Measurements from ENCODE around the gene PEMT. TPM values are rescaled to one million over a fixed set of nuclear protein-coding genes. Genes with fewer than 3 reads are reported as not detected.

Gene PEMT
- total and polyA plus RNA-seq, 2 of the 4 experiments (the other 2 are of a cell fraction): 23.3 to 49.5 TPM

DNA sequence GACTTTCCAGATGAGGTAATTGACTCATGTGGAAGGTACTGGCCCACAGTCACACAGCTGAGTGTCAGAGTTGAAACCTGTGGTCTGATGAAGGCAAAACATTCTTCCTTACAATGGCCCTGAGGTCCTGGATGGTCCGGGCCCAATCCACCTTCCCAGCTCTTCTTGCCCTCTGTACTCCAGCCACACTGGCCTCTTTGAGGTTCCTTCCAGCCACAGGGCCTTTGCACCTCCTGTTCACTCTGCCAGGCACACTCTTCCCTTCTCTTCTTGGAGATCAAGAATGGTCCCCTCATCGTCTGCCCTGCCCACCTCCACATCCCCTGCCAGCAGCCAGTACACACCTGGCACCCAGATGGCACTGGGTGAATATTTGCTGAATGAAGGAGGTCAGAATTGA, 6.5 kb upstream of the PEMT start:
- Histone ChIP-seq H4K20me1 (ENCODE audit: insufficient read depth, low read length) (no peaks in the 10 kb centered on the region), H4K5ac (ENCODE audit: low read depth, low read length) (no peak overlapping the region), H2BK20ac (ENCODE audit: low read depth, low read length) (no peak overlapping the region), H2AK5ac (ENCODE audit: low read depth, low read length) (no peak overlapping the region), H2AFZ (replicated peaks; ENCODE audit: low read length, poor library complexity) (no peak overlapping the region), H3K4me1 (ENCODE audit: control insufficient read depth, insufficient read depth, low read length) (no peaks in the 10 kb centered on the region), H4K8ac (ENCODE audit: low read depth in 2 of 2, low read length in 2 of 2) (no peak overlapping the region), H2BK120ac (ENCODE audit: low read depth, low read length) (no peak overlapping the region), H3K4ac (ENCODE audit: low read depth, low read length) (no peak overlapping the region), H3K9ac (ENCODE audit: low read depth, low read length) (no peak overlapping the region), H2AK9ac (replicated peaks; ENCODE audit: low read depth, low read length, poor library complexity) (no peak overlapping the region), H4K91ac (ENCODE audit: insufficient read depth, low read depth, low read length) (no peak overlapping the region), H3K23ac (ENCODE audit: low read depth, low read length) (no peak overlapping the region), H2BK5ac (ENCODE audit: low read depth, low read length, poor library complexity, severe bottlenecking) (no peak overlapping the region), H3K27ac (ENCODE audit: insufficient read depth, low read length) (no peak overlapping the region), H3K36me3 (ENCODE audit: control insufficient read depth, insufficient read depth, low read length) (no peaks in the 10 kb centered on the region), H3K14ac (replicated peaks; ENCODE audit: low read depth, low read length) (no peak overlapping the region), H3K4me2 (ENCODE audit: low read depth, low read length) (no peak overlapping the region), H3K18ac (ENCODE audit: low read depth, low read length) (no peak overlapping the region), H3K27me3 (ENCODE audit: control insufficient read depth, insufficient read depth, low read length) (peaks cover 2% of the 10 kb centered on the region; the same call in 1 of the 2 replicates), H3K9me1 (ENCODE audit: insufficient read depth, low read length) (peaks cover 4% of the 10 kb centered on the region), H2BK15ac (ENCODE audit: low read depth, low read length) (no peak overlapping the region), H3K4me3 (ENCODE audit: insufficient read depth, low read depth, low read length) (no peak overlapping the region), H3K9me3 (ENCODE audit: control insufficient read depth, insufficient read depth, low read length) (no peaks in the 10 kb centered on the region), H3K79me1 (ENCODE audit: low read depth in 1 of 2, low read length in 2 of 2) (peaks cover 0 to 5% of the 10 kb centered on the region in 2 experiments; a peak in 2 of 4 replicates), H3K56ac (ENCODE audit: extremely low read depth, insufficient read depth, low read length) (no peak overlapping the region)
- dilution Hi-C loops (cut with HindIII; ENCODE audit: low sequenced_read_pairs, unreplicated experiment) (no loop called here), intact Hi-C loops (cut with micrococcal nuclease) (no loop called here), in situ Hi-C loops (cut with MboI; ENCODE audit: low sequenced_read_pairs) (no loop called here)
- ChIA-PET POLR2A (ENCODE audit: unreplicated experiment) (no interaction called here), CTCF (interaction anchor here (0.6 kb wide), 1 partner anchor 564 kb away, joined by 3 read pairs; no protein-coding TSS in a partner anchor)
- DNase-seq: no peak
- WGBS, 2 experiments (ENCODE audit: extremely low coverage in 2 of 2, insufficient read length in 1 of 2): 100% methylated on average over 1 of the region's 2 CpGs; no CpG with 5 or more reads in 1 of the 2 experiments
- no peak for TF ChIP-seq BHLHE40 (IDR thresholded peaks at IDR 0.05; ENCODE audit: low read depth, low read length)
- TF ChIP-seq, protein P1, sequence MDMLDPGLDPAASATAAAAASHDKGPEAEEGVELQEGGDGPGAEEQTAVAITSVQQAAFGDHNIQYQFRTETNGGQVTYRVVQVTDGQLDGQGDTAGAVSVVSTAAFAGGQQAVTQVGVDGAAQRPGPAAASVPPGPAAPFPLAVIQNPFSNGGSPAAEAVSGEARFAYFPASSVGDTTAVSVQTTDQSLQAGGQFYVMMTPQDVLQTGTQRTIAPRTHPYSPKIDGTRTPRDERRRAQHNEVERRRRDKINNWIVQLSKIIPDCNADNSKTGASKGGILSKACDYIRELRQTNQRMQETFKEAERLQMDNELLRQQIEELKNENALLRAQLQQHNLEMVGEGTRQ (IDR thresholded peaks at IDR 0.05; ENCODE audit: low read depth, low read length): no peak
- TF ChIP-seq MXI1 (IDR thresholded peaks at IDR 0.05; ENCODE audit: borderline replicate concordance, low read depth, low read length): no peak
- TF ChIP-seq RCOR1 (IDR thresholded peaks at IDR 0.05; ENCODE audit: insufficient replicate concordance, low read length): no peak
- TF ChIP-seq NFE2L2 (IDR thresholded peaks at IDR 0.05; ENCODE audit: low read depth, low read length): no peak
- no peak for TF ChIP-seq CHD1 (IDR thresholded peaks at IDR 0.05; ENCODE audit: low read depth, low read length)
- no peak for TF ChIP-seq POLR2A (IDR thresholded peaks at IDR 0.05; ENCODE audit: low read depth, low read length)
- no peak for TF ChIP-seq FOS (IDR thresholded peaks at IDR 0.05; ENCODE audit: low read depth, low read length)
- TF ChIP-seq, protein P2, sequence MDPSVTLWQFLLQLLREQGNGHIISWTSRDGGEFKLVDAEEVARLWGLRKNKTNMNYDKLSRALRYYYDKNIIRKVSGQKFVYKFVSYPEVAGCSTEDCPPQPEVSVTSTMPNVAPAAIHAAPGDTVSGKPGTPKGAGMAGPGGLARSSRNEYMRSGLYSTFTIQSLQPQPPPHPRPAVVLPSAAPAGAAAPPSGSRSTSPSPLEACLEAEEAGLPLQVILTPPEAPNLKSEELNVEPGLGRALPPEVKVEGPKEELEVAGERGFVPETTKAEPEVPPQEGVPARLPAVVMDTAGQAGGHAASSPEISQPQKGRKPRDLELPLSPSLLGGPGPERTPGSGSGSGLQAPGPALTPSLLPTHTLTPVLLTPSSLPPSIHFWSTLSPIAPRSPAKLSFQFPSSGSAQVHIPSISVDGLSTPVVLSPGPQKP (IDR thresholded peaks at IDR 0.05; ENCODE audit: borderline replicate concordance, low read depth, low read length): no peak
- no TSS peak for BruUV-seq (replicated peaks)
- no peak for ATAC-seq (ENCODE audit: low read depth)

Measured in IMR-90 (cell line).